HCT116 (cell line): ENCODE measurements around the gene SAT1. TPM values are rescaled to one million over a fixed set of nuclear protein-coding genes. Genes with fewer than 3 reads are reported as not detected.

Source experiments
- ATAC-seq: fragments of 200-7000 bp; cut with Tn5 transposase; 2 replicates; pipeline ENCODE4 v1.9.1; 2020; ENCODE audit warnings: mild to moderate bottlenecking, moderate library complexity
- BruUV-seq: library from RNA; stranded (reverse); fragments of 400-500 nt; replicated peaks from 2 replicates; lab custom pipeline; 2021; lab: Mats Ljungman, UMichigan
- CTCF ChIA-PET: fragments of 300-600 bp; sonication (Branson Sonifier 250); formaldehyde crosslinking; loops from one replicate; lab custom pipeline; 2021; ENCODE audit warnings: antibody characterized with exemption; lab: Charles Lee
- POLR2A ChIA-PET: fragments of 300-600, 350-600 bp; sonication (Branson Sonifier 250); formaldehyde crosslinking; loops from one replicate; lab custom pipeline; 2021; ENCODE audit warnings: antibody characterized with exemption; lab: Charles Lee
- RAD21 ChIA-PET, 2 experiments: fragments of 300-600 bp; sonication (Branson Sonifier 250); formaldehyde crosslinking; loops; one replicate each; lab custom pipeline; 2023; ENCODE audit warnings: low total read pairs in 2 of 2; ENCODE audit not compliant: uncharacterized antibody in 2 of 2, unreplicated experiment in 2 of 2, low non-redundant PET in 1 of 2; lab: Charles Lee
- DNase-seq: peaks from one replicate; pipeline ENCODE4 v3.0.0-alpha.2; 2010; ENCODE audit warnings: low read depth, low spot score
- H2AFZ ChIP-seq: fragments of 200-600 bp; shearing (Covaris generic), sonication (generic); 2 replicates; pipeline ENCODE4 v1.6.1; 2017; ENCODE audit warnings: low read depth, mixed run types, mixed read lengths, antibody characterized with exemption, low read length; ENCODE audit not compliant: poor library complexity, severe bottlenecking
- H3K27ac ChIP-seq: 2 replicates; pipeline ENCODE4 v1.5.1; 2012; ENCODE audit warnings: low read depth, low read length
- H3K27me3 ChIP-seq: fragments of 200-600 bp; sonication (generic); 2 replicates; pipeline ENCODE4 v1.6.1; 2016; ENCODE audit warnings: mixed run types, low read length, mixed read lengths; ENCODE audit not compliant: insufficient read depth
- H3K36me3 ChIP-seq, 2 experiments: fragments of 200-500 bp in 1 of 2; fragments of 200-600 bp in 1 of 2; sonication (Bioruptor generic) in 1 of 2; sonication (generic) in 1 of 2; 2 replicates each; pipeline versions ENCODE4 v1.5.1 to v1.6.1; 2014 to 2016; ENCODE audit warnings: low read length in 2 of 2, inconsistent platforms in 1 of 2, mixed read lengths in 1 of 2, mixed run types in 1 of 2; ENCODE audit not compliant: insufficient read depth in 2 of 2, control insufficient read depth in 1 of 2
- H3K4me1 ChIP-seq, 2 experiments: fragments of 200-600 bp in 1 of 2; sonication (generic) in 1 of 2; 2 replicates each; pipeline versions ENCODE4 v1.5.1 to v1.6.1; 2012 to 2017; ENCODE audit warnings: low read length in 2 of 2, inconsistent platforms in 1 of 2, mild to moderate bottlenecking in 1 of 2, mixed read lengths in 1 of 2, mixed run types in 1 of 2, moderate library complexity in 1 of 2; ENCODE audit not compliant: insufficient read depth in 2 of 2, control insufficient read depth in 1 of 2
- H3K4me2 ChIP-seq: fragments of 200-600 bp; sonication (generic); 2 replicates; pipeline ENCODE4 v1.6.1; 2017; ENCODE audit warnings: mixed run types, low read length, mixed read lengths
- H3K4me3 ChIP-seq, 2 experiments: fragments of 200-600 bp in 1 of 2; sonication (generic) in 1 of 2; replicated peaks in 1 of 2; 2 replicates each; pipeline ENCODE4 v1.5.1; 2011 to 2016; ENCODE audit warnings: low read length in 2 of 2, control low read depth in 1 of 2, low read depth in 1 of 2, mild to moderate bottlenecking in 1 of 2, mixed read lengths in 1 of 2, mixed run types in 1 of 2
- H3K79me2 ChIP-seq: fragments of 200-600 bp; sonication (generic); 2 replicates; pipeline ENCODE4 v1.6.1; 2017; ENCODE audit warnings: mild to moderate bottlenecking, mixed run types, low read length, moderate library complexity, mixed read lengths; ENCODE audit not compliant: insufficient read depth
- H3K9ac ChIP-seq: fragments of 200-600 bp; sonication (generic); 2 replicates; pipeline ENCODE4 v1.6.1; 2016; ENCODE audit warnings: low read length, mixed read lengths
- H3K9me2 ChIP-seq: fragments of 200-600 bp; sonication (generic), shearing (Covaris generic); 2 replicates; pipeline ENCODE4 v1.6.1; 2017; ENCODE audit warnings: mixed run types, mild to moderate bottlenecking, moderate library complexity; ENCODE audit not compliant: insufficient read depth
- H3K9me3 ChIP-seq, 2 experiments: fragments of 200-500 bp in 1 of 2; fragments of 200-600 bp in 1 of 2; sonication (Bioruptor generic) in 1 of 2; sonication (generic) in 1 of 2; 2 replicates each; pipeline ENCODE4 v1.6.1; 2014 to 2017; ENCODE audit warnings: low read length in 2 of 2, mixed read lengths in 2 of 2, inconsistent platforms in 1 of 2, low read depth in 1 of 2, mild to moderate bottlenecking in 1 of 2, mixed run types in 1 of 2, moderate library complexity in 1 of 2; ENCODE audit not compliant: control insufficient read depth in 1 of 2, insufficient read depth in 1 of 2
- H4K20me1 ChIP-seq: fragments of 200-600 bp; sonication (generic), shearing (Covaris generic); 2 replicates; pipeline ENCODE4 v1.6.1; 2017; ENCODE audit warnings: mixed run types, mild to moderate bottlenecking, moderate library complexity; ENCODE audit not compliant: insufficient read depth
- ATF3 ChIP-seq: IDR thresholded peaks from 2 replicates; pipeline ENCODE4 v1.6.1; 2012
- CBX3 ChIP-seq: IDR thresholded peaks from 2 replicates; pipeline ENCODE4 v1.6.1; 2012; ENCODE audit warnings: low read depth
- CEBPB ChIP-seq: IDR thresholded peaks from 2 replicates; pipeline ENCODE4 v1.6.1; 2012; ENCODE audit warnings: low read depth
- CTCF ChIP-seq, 3 experiments: fragments of 200-600 bp in 1 of 3; sonication (generic) in 1 of 3; IDR thresholded peaks in 2 of 3; conservative IDR thresholded peaks in 1 of 3; 2 replicates each; pipeline ENCODE4 v1.5.1; 2012 to 2017; ENCODE audit warnings: low read depth in 2 of 3, low read length in 2 of 3, antibody characterized with exemption in 1 of 3, borderline replicate concordance in 1 of 3, control low read depth in 1 of 3, mild to moderate bottlenecking in 1 of 3, mixed read lengths in 1 of 3, mixed run types in 1 of 3, moderate library complexity in 1 of 3; ENCODE audit not compliant: insufficient read depth in 1 of 3
- ELF1 ChIP-seq: IDR thresholded peaks from 2 replicates; pipeline ENCODE4 v1.6.1; 2012; ENCODE audit warnings: low read depth, borderline replicate concordance
- EZH2 ChIP-seq: fragments of 200-600 bp; sonication (generic); IDR thresholded peaks from 2 replicates; pipeline ENCODE4 v1.6.1; 2017; ENCODE audit warnings: antibody characterized with exemption, mixed run types
- EZH2phosphoT487 ChIP-seq: fragments of 200-600 bp; IDR thresholded peaks from 2 replicates; pipeline ENCODE4 v1.6.1; 2018; ENCODE audit warnings: antibody characterized with exemption, borderline replicate concordance
- FOSL1 ChIP-seq: IDR thresholded peaks from 2 replicates; pipeline ENCODE4 v1.6.1; 2012; ENCODE audit warnings: low read depth
- JUND ChIP-seq: IDR thresholded peaks from 2 replicates; pipeline ENCODE4 v1.6.1; 2012
- MAX ChIP-seq: IDR thresholded peaks from 2 replicates; pipeline ENCODE4 v1.6.1; 2012
- POLR2A ChIP-seq: IDR thresholded peaks from 2 replicates; pipeline ENCODE4 v1.7.0; 2011; ENCODE audit warnings: borderline replicate concordance; ENCODE audit not compliant: insufficient read depth, insufficient read length; ENCODE audit errors: extremely low read depth
- RAD21 ChIP-seq: IDR thresholded peaks from 2 replicates; pipeline ENCODE4 v1.6.1; 2012; ENCODE audit warnings: low read depth, mild to moderate bottlenecking
- REST ChIP-seq: IDR thresholded peaks from 2 replicates; pipeline ENCODE4 v1.6.1; 2012; ENCODE audit warnings: low read depth
- SIN3A ChIP-seq: IDR thresholded peaks from 2 replicates; pipeline ENCODE4 v1.6.1; 2012; ENCODE audit warnings: low read depth
- SRF ChIP-seq: IDR thresholded peaks from 2 replicates; pipeline ENCODE4 v1.6.1; 2012; ENCODE audit warnings: low read depth
- TCF7L2 ChIP-seq: IDR thresholded peaks from 2 replicates; pipeline ENCODE4 v1.7.0; 2011; ENCODE audit warnings: borderline replicate concordance, inconsistent platforms; ENCODE audit not compliant: insufficient read depth, insufficient read length; ENCODE audit errors: extremely low read depth
- YY1 ChIP-seq: IDR thresholded peaks from 2 replicates; pipeline ENCODE4 v1.6.1; 2011; ENCODE audit warnings: low read length, low read depth, moderate library complexity, mild to moderate bottlenecking; ENCODE audit not compliant: insufficient replicate concordance; ENCODE audit errors: extremely low read depth
- ZBTB33 ChIP-seq: IDR thresholded peaks from 2 replicates; pipeline ENCODE4 v1.6.1; 2011; ENCODE audit warnings: mild to moderate bottlenecking, low read length, moderate library complexity; ENCODE audit not compliant: insufficient replicate concordance; ENCODE audit errors: extremely low read depth
- ZNF274 ChIP-seq: fragments of 200-500 bp; sonication (Bioruptor generic); IDR thresholded peaks from 2 replicates; pipeline ENCODE4 v1.6.1; 2014; ENCODE audit warnings: mild to moderate bottlenecking, low read depth, low read length, inconsistent platforms
- intact Hi-C: fragments of 100-400 bp; cut with micrococcal nuclease; formaldehyde crosslinking; loops from 2 replicates; pipeline ENCODE4 v1.10.0; 2022
- total RNA-seq: library from RNA; stranded (reverse); gene quantifications from one replicate; pipeline ENCODE4 v1.2.1, GENCODE V29; 2021; ENCODE audit not compliant: unreplicated experiment

Gene SAT1
- total RNA-seq, 1 experiment from 2014 or later = 821 TPM

- intact Hi-C loops = loop anchor here (2.0 to 5.0 kb wide), 2 partner anchors 159 to 310 kb away; partner anchors contain the start of gene EIF2S3
- CTCF ChIA-PET = interaction anchor here (1.0 to 1.5 kb wide), 2 partner anchors 160 to 312 kb away, joined by 3 to 5 read pairs; partner anchors contain the start of gene EIF2S3
- Histone ChIP-seq H3K4me2 (peak overlapping the region; percentile 75), H3K9me3 (no peaks in the 10 kb centered on the region), H3K27ac (peak overlapping the region; percentile 90), H3K79me2 (peaks cover 52% of the 10 kb centered on the region), H3K4me1 (peaks cover 0 to 12% of the 10 kb centered on the region in 2 experiments; a peak in 3 of 4 replicates), H4K20me1 (no peaks in the 10 kb centered on the region), H3K36me3 (no peaks in the 10 kb centered on the region), H3K4me3 (peak overlapping the region; percentile 66 to 75), H3K9me2 (no peaks in the 10 kb centered on the region), H3K9ac (peak overlapping the region; percentile 94), H3K27me3 (no peaks in the 10 kb centered on the region), H2AFZ (no peak overlapping the region)
- POLR2A ChIA-PET = interaction anchor here (1.0 to 1.7 kb wide), 3 partner anchors 10 to 152 kb away, joined by 3 to 4 read pairs (median 3); no protein-coding TSS in a partner anchor
- ATAC-seq (peak; percentile 24), DNase-seq (no peak)
- RAD21 ChIA-PET = interaction anchor here in 1 of 2 experiments (1.6 kb wide), 1 partner anchor 160 kb away, joined by 7 read pairs; no protein-coding TSS in a partner anchor
- BruUV-seq = no TSS peak
- no peak for TF ChIP-seq POLR2A
- TF ChIP-seq SIN3A = no peak
- TF ChIP-seq EZH2 = no peak
- TF ChIP-seq REST = no peak
- TF ChIP-seq ZBTB33 = no peak
- no peak for TF ChIP-seq ATF3
- peak; percentile 38 for TF ChIP-seq MAX
- no peak for TF ChIP-seq JUND
- TF ChIP-seq CTCF (IDR thresholded peaks at IDR 0.05 in 2 of 3, conservative IDR thresholded peaks at IDR 0.05 in 1 of 3; ENCODE audit: borderline replicate concordance in 1 of 3, insufficient read depth in 1 of 3, low read depth in 2 of 3, low read length in 2 of 3) = no peak
- TF ChIP-seq EZH2phosphoT487 = no peak
- peak; percentile 56 for TF ChIP-seq TCF7L2
- no peak for TF ChIP-seq FOSL1
- no peak for TF ChIP-seq RAD21
- no peak for TF ChIP-seq YY1
- no peak for TF ChIP-seq CBX3
- no peak for TF ChIP-seq SRF
- TF ChIP-seq CEBPB = no peak
- no peak for TF ChIP-seq ELF1
- TF ChIP-seq ZNF274 = no peak
Measured at GRCh38 chrX:23742174-23742696, 40.7 kb upstream of the SAT1 start.
